SU-DHL-6 (cell line): Measurements from ENCODE around the gene GDF2.

Experiments
- H2AFZ ChIP-seq: fragments of 200-600 bp; sonication (generic); 2 replicates; pipeline ENCODE4 v1.6.1; 2014; ENCODE audit warnings: low read depth, mild to moderate bottlenecking, moderate library complexity, mixed read lengths, antibody characterized with exemption, low read length; ENCODE audit not compliant: severe bottlenecking
- H3F3A ChIP-seq: fragments of 200-600 bp; shearing (Covaris generic); 2 replicates; pipeline ENCODE4 v1.6.0; 2016; ENCODE audit warnings: antibody characterized with exemption, mild to moderate bottlenecking; ENCODE audit not compliant: insufficient read depth
- H3K27ac ChIP-seq: fragments of 200-600 bp; sonication (generic); 2 replicates; pipeline ENCODE4 v1.5.1; 2016; ENCODE audit warnings: low read depth, mild to moderate bottlenecking, low read length, moderate library complexity, mixed read lengths
- H3K27me3 ChIP-seq: fragments of 200-600 bp; sonication (generic), shearing (Covaris generic); 2 replicates; pipeline ENCODE4 v1.6.0; 2014; ENCODE audit warnings: mild to moderate bottlenecking, low read length
- H3K36me3 ChIP-seq: fragments of 200-600 bp; sonication (generic); 2 replicates; pipeline ENCODE4 v1.6.1; 2014; ENCODE audit warnings: mild to moderate bottlenecking, low read length, mixed read lengths
- H3K4me2 ChIP-seq: fragments of 300-600, 200-600 bp; shearing (Covaris generic), sonication (generic); 2 replicates; pipeline ENCODE4 v1.6.0; 2014; ENCODE audit warnings: low read length, low read depth, mild to moderate bottlenecking; ENCODE audit not compliant: poor library complexity, severe bottlenecking
- H3K4me3 ChIP-seq: fragments of 200-600 bp; sonication (generic); 2 replicates; pipeline ENCODE4 v1.5.1; 2014; ENCODE audit warnings: antibody characterized with exemption, low read length, mild to moderate bottlenecking, mixed read lengths; ENCODE audit not compliant: insufficient read depth, poor library complexity, severe bottlenecking
- H3K79me2 ChIP-seq: fragments of 200-600 bp; sonication (generic); 2 replicates; pipeline ENCODE4 v1.6.1; 2014; ENCODE audit warnings: mild to moderate bottlenecking, low read length, moderate library complexity; ENCODE audit not compliant: insufficient read depth
- H3K9ac ChIP-seq: fragments of 200-600 bp; sonication (generic); 2 replicates; pipeline ENCODE4 v1.7.0; 2014; ENCODE audit warnings: mild to moderate bottlenecking, low read length
- H3K9me2 ChIP-seq: fragments of 200-600 bp; sonication (generic); replicated peaks from 2 replicates; pipeline ENCODE4 v1.6.1; 2014; ENCODE audit warnings: low read length; ENCODE audit not compliant: insufficient read depth
- H3K9me3 ChIP-seq: fragments of 200-600 bp; sonication (generic); 2 replicates; pipeline ENCODE4 v1.6.1; 2014; ENCODE audit warnings: low read length, mixed read lengths; ENCODE audit not compliant: insufficient read depth
- H4K20me1 ChIP-seq: fragments of 200-600 bp; sonication (generic); 2 replicates; pipeline ENCODE4 v1.6.1; 2014; ENCODE audit warnings: low read depth, mild to moderate bottlenecking, antibody characterized with exemption, low read length, moderate library complexity, mixed read lengths
- CTCF ChIP-seq: fragments of 200-600 bp; sonication (generic); IDR thresholded peaks from one replicate; pipeline ENCODE4 v1.5.1; 2017; ENCODE audit warnings: antibody characterized with exemption, mild to moderate bottlenecking, low read length, moderate library complexity; ENCODE audit not compliant: insufficient read depth, poor library complexity, severe bottlenecking
- EZH2phosphoT487 ChIP-seq: fragments of 200-600 bp; sonication (generic), shearing (Covaris generic); conservative IDR thresholded peaks from 2 replicates; pipeline ENCODE4 v1.6.1; 2018; ENCODE audit warnings: mild to moderate bottlenecking, antibody characterized with exemption, low read length, moderate library complexity, mixed read lengths

The GDF2 gene

GRCh38 chr10:47367646-47368045 lies 45.4 kb downstream of the GDF2 start:
- H3K4me2 ChIP-seq = no peak overlapping the region
- no peaks in the 10 kb centered on the region for H3K9me3 ChIP-seq
- H3K79me2 ChIP-seq = no peaks in the 10 kb centered on the region
- TF ChIP-seq CTCF (no peak), EZH2phosphoT487 (no peak)
- H3K4me3 ChIP-seq = no peak overlapping the region
- H3K27me3 ChIP-seq = no peaks in the 10 kb centered on the region
- no peaks in the 10 kb centered on the region for H3K36me3 ChIP-seq
- H3K9me2 ChIP-seq = no peaks in the 10 kb centered on the region
- H2AFZ ChIP-seq = no peak overlapping the region
- no peak overlapping the region for H3K9ac ChIP-seq
- H4K20me1 ChIP-seq = no peaks in the 10 kb centered on the region
- no peak overlapping the region for H3K27ac ChIP-seq
- H3F3A ChIP-seq = no peaks in the 10 kb centered on the region

- H3K4me2 ChIP-seq = no peak overlapping the region
- H3K9me2 ChIP-seq = no peaks in the 10 kb centered on the region
- H3K27ac ChIP-seq = no peak overlapping the region
- H3K27me3 ChIP-seq = no peaks in the 10 kb centered on the region
- H3K36me3 ChIP-seq = no peaks in the 10 kb centered on the region
- H3K9me3 ChIP-seq = no peaks in the 10 kb centered on the region
- no peaks in the 10 kb centered on the region for H3F3A ChIP-seq
- no peaks in the 10 kb centered on the region for H4K20me1 ChIP-seq
- H3K79me2 ChIP-seq = no peaks in the 10 kb centered on the region
- H3K9ac ChIP-seq = no peak overlapping the region
- TF ChIP-seq CTCF = no peak
- no peak for TF ChIP-seq EZH2phosphoT487
- H3K4me3 ChIP-seq = no peak overlapping the region
- H2AFZ ChIP-seq = no peak overlapping the region
Measured at GRCh38 chr10:47368431-47369180, 46.4 kb downstream of the GDF2 start.

- Histone ChIP-seq H2AFZ (no peak overlapping the region), H3K9me2 (no peaks in the 10 kb centered on the region), H3F3A (no peaks in the 10 kb centered on the region), H3K79me2 (no peaks in the 10 kb centered on the region), H3K27me3 (no peaks in the 10 kb centered on the region), H3K4me2 (no peak overlapping the region), H3K9me3 (no peaks in the 10 kb centered on the region), H3K9ac (no peak overlapping the region), H3K36me3 (no peaks in the 10 kb centered on the region), H3K4me3 (no peak overlapping the region), H4K20me1 (no peaks in the 10 kb centered on the region), H3K27ac (no peak overlapping the region)
- TF ChIP-seq CTCF (no peak), EZH2phosphoT487 (no peak)
Measured at GRCh38 chr10:47369251-47369894, 47.1 kb downstream of the GDF2 start.
